Measurements from ENCODE around the gene CELSR1.

DNA sequence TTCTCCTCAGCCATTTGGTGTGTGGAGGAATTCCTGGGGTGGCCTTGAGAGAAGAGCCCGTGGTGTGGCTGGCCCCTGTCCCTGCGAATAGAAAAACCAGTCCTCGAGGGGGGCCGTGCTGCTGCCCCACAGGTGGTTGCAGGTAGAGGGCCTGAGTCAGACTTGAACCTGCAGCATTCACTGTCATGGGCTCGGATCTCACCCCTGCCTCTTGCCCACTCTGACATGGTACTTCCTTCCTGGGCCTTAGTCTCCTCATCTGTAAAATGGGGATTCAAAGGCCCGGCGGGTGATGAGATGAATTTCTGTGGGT is 182.5 kb downstream of the CELSR1 start:
- TF ChIP-seq, protein P1, sequence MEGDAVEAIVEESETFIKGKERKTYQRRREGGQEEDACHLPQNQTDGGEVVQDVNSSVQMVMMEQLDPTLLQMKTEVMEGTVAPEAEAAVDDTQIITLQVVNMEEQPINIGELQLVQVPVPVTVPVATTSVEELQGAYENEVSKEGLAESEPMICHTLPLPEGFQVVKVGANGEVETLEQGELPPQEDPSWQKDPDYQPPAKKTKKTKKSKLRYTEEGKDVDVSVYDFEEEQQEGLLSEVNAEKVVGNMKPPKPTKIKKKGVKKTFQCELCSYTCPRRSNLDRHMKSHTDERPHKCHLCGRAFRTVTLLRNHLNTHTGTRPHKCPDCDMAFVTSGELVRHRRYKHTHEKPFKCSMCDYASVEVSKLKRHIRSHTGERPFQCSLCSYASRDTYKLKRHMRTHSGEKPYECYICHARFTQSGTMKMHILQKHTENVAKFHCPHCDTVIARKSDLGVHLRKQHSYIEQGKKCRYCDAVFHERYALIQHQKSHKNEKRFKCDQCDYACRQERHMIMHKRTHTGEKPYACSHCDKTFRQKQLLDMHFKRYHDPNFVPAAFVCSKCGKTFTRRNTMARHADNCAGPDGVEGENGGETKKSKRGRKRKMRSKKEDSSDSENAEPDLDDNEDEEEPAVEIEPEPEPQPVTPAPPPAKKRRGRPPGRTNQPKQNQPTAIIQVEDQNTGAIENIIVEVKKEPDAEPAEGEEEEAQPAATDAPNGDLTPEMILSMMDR (IDR thresholded peaks at IDR 0.05): no peak
- no peak for TF ChIP-seq ZFX (IDR thresholded peaks at IDR 0.05; ENCODE audit: borderline replicate concordance)

All from 22Rv1 (cell line).